Stimulated activated CD4-positive, alpha-beta T cell treated with anti-CD3 and anti-CD28 coated beads, Interleukin-2, amount 100 ng/mL, for 24 hours (primary cell): ENCODE data around the gene RBBP6.
"Not testable (repeated sequence)": the region's sequence is repeated elsewhere in the genome, so short reads cannot be mapped to it uniquely, and the experiment has no call there.

Source experiments
- DNase-seq, 2 donors: peaks; one replicate each; pipeline ENCODE4 v3.0.0-alpha.2; 2020

RBBP6 gene, protein sequence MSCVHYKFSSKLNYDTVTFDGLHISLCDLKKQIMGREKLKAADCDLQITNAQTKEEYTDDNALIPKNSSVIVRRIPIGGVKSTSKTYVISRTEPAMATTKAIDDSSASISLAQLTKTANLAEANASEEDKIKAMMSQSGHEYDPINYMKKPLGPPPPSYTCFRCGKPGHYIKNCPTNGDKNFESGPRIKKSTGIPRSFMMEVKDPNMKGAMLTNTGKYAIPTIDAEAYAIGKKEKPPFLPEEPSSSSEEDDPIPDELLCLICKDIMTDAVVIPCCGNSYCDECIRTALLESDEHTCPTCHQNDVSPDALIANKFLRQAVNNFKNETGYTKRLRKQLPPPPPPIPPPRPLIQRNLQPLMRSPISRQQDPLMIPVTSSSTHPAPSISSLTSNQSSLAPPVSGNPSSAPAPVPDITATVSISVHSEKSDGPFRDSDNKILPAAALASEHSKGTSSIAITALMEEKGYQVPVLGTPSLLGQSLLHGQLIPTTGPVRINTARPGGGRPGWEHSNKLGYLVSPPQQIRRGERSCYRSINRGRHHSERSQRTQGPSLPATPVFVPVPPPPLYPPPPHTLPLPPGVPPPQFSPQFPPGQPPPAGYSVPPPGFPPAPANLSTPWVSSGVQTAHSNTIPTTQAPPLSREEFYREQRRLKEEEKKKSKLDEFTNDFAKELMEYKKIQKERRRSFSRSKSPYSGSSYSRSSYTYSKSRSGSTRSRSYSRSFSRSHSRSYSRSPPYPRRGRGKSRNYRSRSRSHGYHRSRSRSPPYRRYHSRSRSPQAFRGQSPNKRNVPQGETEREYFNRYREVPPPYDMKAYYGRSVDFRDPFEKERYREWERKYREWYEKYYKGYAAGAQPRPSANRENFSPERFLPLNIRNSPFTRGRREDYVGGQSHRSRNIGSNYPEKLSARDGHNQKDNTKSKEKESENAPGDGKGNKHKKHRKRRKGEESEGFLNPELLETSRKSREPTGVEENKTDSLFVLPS (N-terminal part only)

DNA sequence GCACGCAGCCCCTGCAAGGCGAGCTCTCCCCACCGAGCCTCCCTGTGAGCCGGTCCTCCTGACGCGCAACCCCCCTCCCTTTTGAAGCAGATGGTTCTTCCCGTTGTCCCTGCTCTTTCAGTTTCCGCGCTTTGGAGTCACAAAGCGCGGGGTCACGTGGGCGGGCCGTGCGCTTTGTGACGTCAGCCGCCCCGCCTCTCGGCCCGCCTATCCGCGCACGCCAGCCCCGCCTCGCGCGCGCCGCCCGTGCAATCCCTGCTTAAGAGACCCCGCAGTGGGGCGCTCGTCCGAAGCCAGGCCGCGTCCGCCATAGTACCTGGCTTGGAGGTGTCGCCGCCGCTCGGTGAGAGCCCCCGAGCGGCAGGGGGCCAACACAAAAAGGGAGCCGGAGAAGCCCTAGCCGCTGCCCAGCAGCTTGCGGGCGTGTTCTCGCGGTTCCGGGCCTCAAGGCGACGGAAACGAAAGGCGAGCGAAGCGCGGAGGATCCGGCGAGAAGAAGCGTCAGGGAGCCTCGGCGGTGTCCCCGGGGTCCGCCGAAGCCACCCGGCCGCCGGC lies at the start of gene RBBP6:
TSS of gene RBBP6 (plus strand) at position 272 of the 555 bp plus-strand sequence. CDS start 1,061 bp downstream, outside the sequence.
- DNase-seq: peak; percentile 92 to 95

DNA sequence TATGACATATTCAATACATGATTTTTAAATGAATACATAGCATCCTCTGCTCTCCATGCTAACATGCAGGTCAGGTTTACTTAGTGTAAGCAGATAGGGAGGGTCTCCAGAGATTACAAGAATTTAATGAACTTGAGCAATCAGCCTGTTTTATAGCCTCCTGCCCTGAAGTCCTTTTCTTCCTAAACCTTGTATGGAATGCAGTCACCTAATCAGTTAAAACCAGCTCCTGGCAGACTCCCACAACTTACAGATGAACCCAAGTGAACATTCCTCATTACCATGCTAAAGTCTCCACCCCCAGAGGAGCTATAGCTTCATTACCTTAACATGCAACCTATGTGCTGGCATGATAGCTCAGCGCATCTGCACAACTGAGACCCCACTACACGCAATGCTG lies 48.5 kb upstream of the RBBP6 start:
- DNase-seq: no peak

DNA sequence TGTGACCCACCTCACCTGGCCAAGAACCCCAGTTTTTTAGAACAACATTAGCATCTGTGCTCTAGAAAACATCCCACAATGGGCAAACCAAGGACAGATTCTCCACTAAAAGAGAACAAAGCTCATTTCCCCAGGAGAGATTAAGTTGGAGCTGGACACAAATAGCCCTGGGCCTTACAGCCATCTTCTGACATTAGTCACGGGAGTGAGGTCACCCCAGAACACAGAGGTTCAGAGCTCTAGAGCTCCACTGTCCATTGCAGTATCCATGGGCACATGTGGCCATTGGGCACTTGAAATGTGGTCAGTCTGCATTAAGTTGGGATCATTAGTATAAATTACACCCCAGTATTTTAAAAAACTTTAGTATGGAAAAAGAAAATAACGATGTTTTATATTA lies 47.6 kb upstream of the RBBP6 start:
- DNase-seq: no peak

DNA sequence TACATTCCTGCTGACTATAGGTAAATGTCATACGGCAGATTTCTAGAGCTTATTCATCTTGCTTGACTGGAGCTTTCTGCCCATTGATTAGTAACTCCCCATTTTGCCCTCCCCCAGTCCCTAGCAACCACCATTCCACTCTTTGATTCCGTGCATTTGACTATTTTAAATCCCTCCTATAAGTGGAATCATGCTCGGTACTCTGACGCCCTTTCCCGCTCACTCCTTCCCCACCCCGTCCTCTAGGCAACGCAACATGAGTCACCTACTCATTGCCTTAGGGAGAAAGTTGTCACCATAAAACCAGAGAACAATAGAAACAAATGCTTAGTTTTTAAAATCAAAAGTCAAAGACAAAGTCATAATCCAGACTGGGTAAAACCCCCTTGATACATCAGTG lies 45.5 kb upstream of the RBBP6 start:
- DNase-seq: no peak

DNA sequence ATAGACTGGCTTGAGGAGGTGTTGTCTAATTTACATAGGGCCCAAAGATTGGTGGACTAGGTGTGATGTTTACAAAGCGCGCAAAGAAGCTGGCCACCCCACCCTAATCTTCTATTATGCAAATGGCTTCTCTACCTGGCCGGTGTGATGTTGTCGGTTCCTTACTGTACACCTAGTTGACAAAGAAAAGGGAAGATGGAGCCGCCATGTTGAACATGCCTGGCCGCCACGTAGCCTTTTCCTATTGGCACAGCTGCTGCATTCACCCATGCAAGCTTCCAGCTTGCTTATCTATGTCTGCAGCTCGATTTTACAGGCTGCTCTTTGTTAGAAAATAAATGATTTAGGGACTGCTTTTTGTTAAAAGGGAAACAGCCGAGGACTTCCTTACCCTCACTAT lies 44.2 kb upstream of the RBBP6 start:
- not testable (repeated sequence) for DNase-seq

DNA sequence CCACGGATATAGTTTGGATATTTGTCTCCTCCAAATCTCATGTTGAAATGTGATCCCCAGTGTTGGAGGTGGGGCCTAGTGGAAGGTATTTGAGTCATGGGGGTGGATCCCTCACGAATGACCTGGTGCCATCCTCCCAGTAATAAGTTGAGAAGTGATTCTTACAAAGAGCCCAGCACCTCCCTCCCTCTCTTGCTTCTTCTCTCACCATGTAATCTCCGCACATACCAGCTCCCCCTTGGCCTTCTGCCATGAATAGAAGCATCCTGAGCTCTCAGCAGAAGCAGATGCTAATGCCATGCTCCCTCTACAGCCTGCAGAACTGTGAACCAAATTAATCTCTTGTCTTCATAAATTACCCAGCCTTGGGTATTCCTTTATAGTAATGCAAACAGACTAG lies 41.9 kb upstream of the RBBP6 start:
- DNase-seq: no peak

DNA sequence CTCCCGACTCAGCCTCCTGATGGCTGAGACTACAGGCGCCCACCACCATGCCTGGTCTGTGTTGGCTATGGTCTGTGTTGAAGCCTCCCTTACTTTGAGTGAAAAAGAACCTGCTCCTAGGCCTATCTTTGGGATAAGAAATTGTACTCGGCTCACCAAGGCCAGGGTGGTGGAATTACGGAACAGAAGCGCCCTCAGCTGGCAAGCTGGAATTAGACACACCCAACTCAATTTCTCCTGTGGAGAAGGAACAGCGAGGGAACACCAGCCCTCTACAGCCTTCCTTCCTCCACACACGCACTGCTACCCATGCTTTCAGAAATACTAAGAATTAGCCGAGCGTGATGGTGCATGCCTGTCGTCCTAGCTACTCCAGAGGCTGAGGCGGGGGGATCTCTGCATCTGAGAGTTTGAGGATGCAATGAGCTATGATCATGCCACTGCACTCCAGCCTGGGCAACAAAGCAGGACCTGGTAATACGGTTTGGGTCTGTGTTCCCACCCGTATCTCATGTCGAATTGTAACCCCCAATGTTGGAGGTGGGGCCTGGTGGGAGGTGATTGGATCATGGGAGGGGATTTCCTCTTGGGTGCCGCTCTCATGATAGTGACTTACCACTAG lies 40.1 kb upstream of the RBBP6 start:
- DNase-seq: peak in 1 of 2 donors; percentile 14

DNA sequence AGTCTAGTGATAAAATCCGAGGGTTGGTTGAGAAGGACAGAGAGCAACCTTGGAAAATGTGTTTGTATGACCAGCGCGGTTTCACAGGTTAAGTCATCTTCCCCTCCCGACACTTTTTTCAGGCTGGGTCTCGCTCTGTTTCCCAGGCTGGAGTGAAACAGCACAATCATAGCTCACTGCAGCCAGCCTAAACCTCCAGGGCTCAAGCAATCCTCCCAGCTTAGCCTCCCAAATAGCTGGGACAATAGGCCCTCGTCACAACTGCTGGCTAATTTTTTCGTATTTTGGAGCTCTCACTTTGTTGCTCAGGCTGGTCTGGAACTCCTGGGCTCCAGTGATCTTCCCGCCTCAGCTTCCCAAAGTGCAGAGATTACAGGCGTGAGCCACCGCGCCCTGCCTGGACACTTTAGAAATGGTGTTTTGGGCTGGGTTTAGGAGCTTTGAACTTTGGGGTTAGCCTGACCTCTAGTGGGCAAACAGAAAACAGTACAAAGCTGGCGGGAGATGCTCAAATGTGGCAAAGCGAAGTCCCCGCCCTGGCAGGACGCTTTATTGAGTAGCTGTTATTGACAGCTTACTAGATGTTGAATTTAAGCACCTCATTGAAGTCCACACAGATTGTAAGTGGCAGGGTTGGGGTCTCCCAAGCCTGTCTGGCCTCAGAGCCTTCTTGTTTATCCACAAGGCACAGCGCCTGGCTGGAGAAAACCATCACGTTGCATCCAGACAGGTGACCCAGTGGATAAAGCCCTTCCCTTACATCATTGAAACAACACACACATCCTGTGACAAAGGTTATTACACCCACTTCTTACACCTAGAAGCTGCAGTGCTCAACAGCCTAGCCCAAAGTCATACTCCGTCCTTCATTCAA lies 34.7 kb upstream of the RBBP6 start:
- peak; percentile 53 to 62 for DNase-seq

DNA sequence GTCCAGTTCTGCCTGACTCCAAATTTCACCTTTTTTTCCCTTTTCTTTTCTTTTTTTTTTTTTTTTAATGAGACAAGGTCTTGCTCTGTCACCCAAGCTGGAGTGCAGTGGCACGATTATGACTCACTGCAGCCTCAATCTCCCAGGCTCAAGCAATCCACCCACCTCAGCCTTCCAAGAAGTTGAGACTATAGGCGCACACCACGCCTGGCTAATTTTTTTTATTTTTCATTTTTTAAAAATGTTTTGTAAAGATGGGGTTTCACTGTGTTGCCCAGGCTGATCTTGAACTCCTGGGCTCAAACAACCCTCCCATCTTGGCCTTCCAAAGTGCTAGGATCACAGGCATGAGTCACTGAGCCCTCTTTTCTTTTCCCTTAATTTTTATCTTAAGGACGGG lies 33.4 kb upstream of the RBBP6 start:
- no peak for DNase-seq

DNA sequence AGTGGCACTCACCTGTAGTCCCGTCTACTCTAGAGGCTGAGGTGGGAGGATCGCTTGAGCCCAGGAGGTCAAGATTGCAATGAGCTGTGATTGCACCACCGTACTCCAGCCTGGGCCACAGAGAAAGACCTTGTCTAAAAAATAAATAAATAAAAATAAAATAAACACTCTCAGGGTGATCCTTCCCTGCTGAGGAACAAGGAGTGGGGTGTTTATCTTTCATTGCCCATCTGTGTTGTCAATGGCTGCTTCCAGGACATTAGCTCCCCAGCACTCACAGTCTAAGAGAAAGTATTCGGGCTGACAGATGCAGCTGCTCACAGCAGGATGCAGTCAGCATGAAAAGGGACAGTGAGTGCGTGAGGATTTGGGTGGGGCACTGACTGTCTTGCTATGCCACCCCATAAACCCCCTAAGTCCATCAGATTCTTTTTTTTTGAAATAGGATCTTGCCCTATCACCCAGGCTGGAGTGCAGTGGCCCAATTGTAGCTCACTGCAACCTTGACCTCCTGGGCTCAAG lies 31.3 kb upstream of the RBBP6 start:
- no peak for DNase-seq

DNA sequence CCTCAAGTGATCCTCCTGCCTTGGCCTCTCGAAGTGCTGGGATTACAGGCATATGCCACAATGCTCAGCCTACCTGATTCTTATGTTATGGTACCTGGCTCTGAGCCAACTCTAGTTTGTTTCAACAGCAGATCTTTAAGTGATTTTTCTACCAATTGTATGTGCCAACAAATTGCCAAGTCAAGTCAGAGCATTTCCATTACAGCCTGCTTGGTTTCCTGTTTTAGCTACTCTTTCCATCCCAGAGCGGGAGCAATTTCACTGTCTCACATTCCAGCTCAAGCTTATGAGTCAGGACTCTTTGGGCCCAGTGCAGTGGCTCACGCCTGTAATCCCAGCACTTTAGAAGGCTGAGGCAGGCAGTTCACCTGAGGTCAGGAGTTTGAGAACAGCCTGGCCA lies 30.8 kb upstream of the RBBP6 start:
- DNase-seq: no peak

DNA sequence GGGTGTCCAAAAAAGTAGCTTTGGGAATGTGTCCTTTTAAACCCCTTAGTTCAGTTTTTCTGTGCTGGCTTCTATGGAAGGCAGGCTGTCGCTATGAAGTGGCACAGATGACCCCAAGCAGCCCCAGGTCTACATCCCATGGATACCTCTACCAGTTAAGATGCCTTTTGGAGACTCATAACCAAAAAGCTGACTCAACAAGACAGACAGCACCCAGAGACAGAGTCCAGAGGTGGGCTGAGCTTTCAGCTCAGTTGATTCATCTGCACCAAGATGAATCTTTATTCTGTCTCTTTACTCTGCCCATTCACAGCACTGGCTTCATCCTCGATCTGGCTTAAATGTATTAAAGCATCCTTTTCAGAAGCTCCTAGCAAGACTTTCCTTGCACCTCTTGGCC lies 29.8 kb upstream of the RBBP6 start:
- no peak for DNase-seq

DNA sequence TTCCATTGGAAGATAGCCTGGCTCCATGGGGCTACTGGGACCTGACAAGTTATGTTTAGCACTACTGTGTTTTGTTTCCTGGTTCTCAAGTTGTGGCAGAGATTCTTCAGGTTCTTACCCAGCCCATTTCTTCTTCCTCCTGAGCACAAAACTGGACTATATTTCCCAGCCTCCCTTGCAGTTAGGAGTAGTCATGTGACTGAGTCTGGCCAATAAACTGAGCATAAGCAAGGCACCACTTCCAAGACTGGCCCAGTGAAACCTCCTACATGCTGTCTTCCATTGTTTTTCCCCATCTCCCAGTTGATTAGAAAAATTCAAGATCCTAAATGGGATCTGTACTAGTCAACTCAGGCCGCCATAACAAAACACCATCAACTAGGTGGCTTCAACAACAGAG lies 28.2 kb upstream of the RBBP6 start:
- no peak for DNase-seq

DNA sequence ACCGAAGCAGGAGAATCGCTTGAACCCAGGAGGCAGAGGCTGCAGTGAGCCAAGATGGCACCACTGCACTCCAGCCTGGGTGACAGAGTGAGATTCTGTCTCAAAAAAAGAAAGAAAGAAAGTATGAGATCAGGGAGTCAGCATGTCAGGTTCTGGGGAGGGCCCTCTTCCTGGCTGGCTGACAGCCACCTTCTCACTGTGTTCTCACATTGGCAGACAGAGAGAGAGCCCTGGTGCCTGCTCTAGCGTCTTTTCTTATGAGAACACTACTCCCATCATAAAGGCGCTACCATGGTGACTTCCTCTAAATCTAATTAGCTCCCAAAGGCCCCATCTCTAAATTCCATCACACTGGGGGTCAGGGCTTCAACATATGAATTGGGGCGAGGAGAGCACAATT lies 27.6 kb upstream of the RBBP6 start:
- DNase-seq: no peak

DNA sequence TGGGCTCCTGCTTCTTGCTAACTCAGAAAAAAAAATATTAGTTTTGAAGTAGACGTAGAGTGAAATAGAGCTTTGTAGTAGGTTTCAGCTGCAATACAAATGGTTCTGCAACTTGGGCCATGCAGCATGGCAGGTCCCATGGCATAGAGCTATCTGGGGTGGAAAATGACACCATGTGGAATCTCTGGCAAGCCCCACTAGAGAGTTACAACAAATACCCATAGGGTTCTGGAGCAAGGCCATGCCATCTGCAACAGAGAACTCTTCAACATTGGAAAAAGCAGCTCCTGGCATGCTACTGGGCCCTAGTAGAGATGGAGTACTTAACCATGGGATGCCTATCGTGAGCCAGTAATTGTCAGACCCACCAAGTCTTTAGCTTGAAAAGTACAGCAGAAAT lies 25.3 kb upstream of the RBBP6 start:
- no peak for DNase-seq

DNA sequence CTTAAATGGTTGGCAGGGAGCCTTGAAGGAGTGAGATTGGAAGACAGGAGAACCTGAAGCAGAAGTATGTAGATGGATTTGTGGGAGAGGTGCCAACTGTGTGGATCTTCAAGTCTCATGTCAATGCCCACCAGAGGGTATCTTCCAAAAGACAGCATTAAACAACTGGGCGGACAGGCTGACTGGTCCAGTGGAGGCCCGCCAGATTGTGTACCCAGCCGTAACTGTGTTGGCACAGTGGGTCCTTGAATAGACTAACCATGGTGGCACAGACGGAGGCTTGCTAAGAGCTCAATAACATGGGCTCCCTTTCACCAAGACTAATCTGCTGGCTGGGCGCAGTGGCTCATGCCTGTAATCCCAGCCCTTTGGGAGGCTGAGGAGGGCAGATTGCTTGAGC lies 24.2 kb upstream of the RBBP6 start:
- DNase-seq: no peak

DNA sequence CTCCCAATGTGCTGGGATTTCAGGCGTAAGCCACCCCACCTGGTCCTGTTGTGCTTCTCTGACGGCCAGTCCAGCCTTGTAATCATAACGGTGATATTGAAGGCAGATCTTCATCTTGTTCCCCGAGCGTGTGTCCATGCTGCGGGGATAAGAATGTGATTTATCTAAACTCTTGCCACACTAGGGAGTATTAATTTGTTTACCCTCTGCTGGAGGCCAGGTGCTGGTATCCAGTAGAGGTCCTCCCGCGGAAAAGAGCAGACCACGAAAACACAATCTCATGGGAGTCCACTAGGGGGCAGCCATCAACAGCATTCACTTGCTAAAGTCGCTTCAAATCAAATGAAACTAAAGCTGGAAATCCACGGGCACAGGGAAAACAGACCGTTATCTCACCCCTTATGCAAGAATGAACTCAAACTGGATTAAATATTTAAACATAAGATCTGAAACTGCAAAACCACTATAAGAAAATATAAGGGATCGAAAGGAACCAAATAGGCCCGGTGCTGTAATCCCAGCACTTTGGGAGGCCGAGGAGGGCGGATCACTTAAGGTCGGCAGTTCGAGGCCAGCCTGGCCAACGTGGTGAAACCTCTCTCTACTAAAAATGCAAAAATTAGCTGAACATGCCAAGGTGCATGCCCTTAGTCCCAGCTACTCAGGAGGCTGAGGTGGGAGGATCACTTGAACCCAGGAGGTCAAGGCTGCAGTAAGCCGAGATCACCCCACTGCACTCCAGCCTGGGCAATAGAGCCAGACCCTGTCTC lies 22.3 kb upstream of the RBBP6 start:
- peak; percentile 81 to 82 for DNase-seq

DNA sequence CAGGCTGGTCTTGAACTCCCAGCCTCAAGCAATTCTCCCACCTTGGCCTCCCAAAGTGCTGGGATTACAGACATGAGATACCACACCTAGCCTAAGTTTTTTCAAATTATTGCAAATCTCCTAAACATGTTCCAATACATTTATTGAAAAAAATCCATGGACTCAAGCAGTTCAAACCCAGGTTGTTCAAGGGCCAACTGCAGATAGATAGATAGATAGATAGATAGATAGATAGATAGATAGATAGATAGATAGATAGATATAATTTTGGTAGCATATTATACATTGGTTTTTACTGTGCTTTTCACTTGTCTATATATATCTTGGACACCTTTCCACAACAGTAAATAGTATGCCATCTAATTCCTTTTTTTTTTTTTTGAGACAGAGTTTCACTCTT lies 20.9 kb upstream of the RBBP6 start:
- no peak for DNase-seq

DNA sequence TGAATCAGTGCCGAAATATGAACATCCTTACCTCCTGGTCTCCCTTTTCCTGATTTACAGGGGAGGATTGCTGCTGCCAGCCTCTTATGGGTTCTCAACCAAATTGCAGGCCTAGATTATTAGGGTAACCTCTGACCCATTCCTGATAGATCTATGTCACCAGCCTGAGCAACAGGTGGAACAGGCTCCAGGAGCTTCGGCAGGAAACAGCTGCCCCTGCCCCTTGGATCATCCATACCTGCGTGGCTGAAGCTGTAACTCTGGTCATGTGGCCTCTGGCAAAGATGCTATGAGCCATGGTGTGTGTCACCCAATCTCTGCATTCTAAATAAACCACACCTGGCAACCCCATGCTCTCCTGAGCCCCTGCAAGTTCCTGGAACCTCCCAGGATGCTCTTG lies 18.4 kb upstream of the RBBP6 start:
- no peak for DNase-seq

DNA sequence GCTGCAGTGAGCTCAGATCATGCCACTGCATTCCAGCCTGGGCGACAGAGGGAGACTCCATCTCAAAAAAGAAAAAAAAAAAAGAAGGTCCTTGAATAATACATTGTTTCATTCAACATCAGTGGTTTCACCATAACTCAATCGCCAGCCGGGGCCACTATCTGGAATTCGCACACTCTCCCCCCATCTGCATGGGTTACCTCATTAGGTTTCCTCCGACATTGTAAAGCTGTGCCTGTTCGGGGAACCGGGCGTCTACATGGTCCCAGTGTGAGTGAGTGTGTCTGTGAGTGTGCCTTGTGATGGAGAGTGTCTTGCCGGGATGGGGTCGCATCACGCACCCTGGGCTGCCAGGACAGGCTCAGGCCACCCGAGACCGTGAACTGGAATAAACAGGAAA lies 16.6 kb upstream of the RBBP6 start:
- DNase-seq: no peak

DNA sequence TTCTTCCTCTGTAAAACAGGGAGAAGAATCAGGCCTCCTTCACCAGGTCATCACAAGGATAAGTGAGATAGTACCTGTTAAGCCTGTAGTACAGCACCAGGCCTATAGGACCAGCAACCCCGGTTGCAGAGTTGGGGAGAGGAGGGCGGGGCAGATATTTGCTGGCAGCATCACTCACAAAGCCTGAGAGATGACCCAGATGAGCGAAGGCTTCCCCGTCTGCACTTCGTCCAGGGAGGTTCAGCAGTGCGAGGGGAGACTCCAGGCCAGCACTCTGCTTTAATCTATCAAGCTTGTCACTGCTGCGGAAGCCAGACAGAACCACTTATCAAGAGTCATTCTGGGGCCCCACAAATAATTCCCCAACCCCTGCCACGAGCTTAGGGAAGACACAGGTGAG lies 15.8 kb upstream of the RBBP6 start:
- no peak for DNase-seq
